ENCODE data around the gene YY1AP1. TPM values are rescaled to one million over a fixed set of nuclear protein-coding genes. Genes with fewer than 3 reads are reported as not detected.
"Not testable (repeated sequence)": the region's sequence is repeated elsewhere in the genome, so short reads cannot be mapped to it uniquely, and the experiment has no call there.

The YY1AP1 gene
- total RNA-seq, 1 donor from 2014 or later: 62.5 TPM

GRCh38 chr1:155648207-155649147 lies 40.1 kb downstream of the YY1AP1 start:
- no peak for DNase-seq (ENCODE audit: low spot score)

- no peak for DNase-seq (ENCODE audit: low spot score)
Observed at GRCh38 chr1:155646307-155646706, 42.3 kb downstream of the YY1AP1 start.

GRCh38 chr1:155645648-155646047 lies 42.9 kb downstream of the YY1AP1 start:
- no peak for DNase-seq (ENCODE audit: low spot score)

- DNase-seq (ENCODE audit: low spot score): no peak
Observed at GRCh38 chr1:155645034-155645598, 43.5 kb downstream of the YY1AP1 start.

- no peak for DNase-seq (ENCODE audit: low spot score)
Observed at GRCh38 chr1:155643230-155643629, 45.3 kb downstream of the YY1AP1 start.

DNA sequence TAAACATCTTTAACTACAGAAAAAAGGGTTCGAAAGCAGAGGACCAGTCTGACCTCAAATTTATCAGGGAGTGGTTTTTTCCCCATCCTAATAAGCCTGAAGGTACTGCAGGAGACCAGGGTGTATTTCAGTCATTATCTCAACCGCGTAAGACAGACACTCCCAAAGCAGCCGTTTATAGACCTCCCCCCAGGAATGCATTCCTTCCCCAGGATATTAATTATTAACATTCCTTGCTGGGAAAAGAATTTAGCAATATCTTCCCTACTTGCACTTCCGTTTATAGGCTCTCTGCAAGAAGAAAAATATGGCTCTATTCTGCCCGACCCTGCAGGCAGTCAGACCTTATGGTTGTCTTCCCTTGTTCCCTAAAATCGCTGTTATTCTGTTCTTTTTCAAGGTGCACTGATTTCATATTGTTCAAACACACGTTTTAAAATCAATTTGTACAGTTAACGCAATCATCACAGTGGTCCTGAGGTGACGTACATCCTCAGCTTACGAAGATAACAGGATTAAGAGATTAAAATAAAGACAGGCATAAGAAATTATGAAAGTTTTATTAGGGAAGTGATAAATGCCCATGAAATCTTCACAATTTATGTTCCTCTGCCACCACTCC lies 45.9 kb downstream of the YY1AP1 start:
- not testable (repeated sequence) for DNase-seq (ENCODE audit: low spot score)

- DNase-seq (ENCODE audit: low spot score): no peak
Observed at GRCh38 chr1:155640367-155640766, 48.2 kb downstream of the YY1AP1 start.

- no peak for DNase-seq (ENCODE audit: low spot score)
Observed at GRCh38 chr1:155636397-155637153, 52.0 kb downstream of the YY1AP1 start.

DNA sequence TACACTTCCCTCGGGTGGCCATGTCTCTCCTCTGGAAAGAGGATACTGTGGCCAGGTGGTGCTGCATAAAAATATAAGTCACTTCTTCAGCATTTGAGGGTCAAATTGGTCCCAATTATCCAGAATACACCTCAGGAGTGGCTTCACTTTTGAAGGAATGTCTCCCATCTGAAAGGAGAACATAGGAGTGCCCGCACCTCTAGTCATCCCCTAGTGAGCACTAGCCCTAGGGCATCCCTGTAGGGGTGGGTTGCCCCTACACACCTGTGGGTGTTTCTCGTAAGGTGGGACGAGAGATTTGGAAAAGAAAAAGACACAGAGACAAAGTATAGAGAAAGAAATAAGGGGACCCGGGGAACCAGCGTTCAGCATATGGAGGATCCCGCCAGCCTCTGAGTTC lies 62.1 kb downstream of the YY1AP1 start:
- DNase-seq (ENCODE audit: low spot score): not testable (repeated sequence)

DNA sequence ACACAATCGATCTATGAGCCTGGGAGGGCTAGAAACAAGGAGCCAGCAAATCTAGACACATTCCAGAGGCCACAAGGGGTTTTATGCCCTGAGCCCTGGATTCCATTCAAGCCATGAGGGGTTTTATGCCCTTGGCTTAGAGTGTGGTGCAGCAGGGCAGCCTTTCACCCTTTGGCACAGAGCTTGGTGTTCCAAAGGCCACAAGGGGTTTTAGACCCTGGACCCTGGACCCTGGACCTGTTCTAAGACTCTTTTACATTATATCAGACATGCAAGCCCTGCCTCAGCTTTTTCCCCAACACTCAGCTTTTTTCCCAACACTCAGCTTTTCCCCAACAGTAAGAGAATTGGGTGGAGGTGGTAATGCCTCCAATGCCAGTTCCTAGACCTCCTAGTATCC lies 65.2 kb downstream of the YY1AP1 start:
- no peak for DNase-seq (ENCODE audit: low spot score)

DNA sequence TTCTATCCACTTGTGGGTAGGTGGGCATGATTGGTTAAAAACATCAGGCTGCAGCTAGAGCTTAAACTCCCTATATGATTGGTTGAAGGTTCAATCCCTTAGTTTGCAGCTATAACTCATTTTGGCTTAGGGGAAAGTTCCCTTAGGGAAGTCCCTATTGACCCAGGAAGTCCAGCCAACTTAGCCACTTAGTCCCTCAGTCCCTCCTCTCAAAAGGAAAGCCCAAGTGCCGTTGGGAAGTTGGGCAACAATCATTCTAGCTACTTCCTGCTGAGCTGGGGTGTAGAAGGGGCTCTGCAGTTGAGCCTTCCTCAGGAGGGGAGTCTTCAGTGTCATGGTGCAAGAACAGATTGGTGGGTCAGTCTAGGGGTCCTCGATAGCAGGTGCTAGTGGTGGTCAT lies 66.4 kb downstream of the YY1AP1 start:
- no peak for DNase-seq (ENCODE audit: low spot score)

GRCh38 chr1:155613226-155613625 lies 75.3 kb downstream of the YY1AP1 start:
- not testable (repeated sequence) for DNase-seq (ENCODE audit: low spot score)

GRCh38 chr1:155610257-155610647 lies 78.3 kb downstream of the YY1AP1 start:
- DNase-seq (ENCODE audit: low spot score): not testable (repeated sequence)

GRCh38 chr1:155609515-155610256 lies 78.9 kb downstream of the YY1AP1 start, which contains the start of gene MSTO1:
MSTO1 (plus strand) TSS chr1:155610218; CDS start chr1:155610249, 31 bp downstream.
- DNase-seq (ENCODE audit: low spot score): peak; percentile 96

Other genes with a start within 250 kb of the YY1AP1 start
- gene ASH1L, start 126.0 kb downstream of the YY1AP1 start, total RNA-seq: 65.3 TPM
- gene MSTO1, start 78.6 kb downstream of the YY1AP1 start, total RNA-seq: 44.7 TPM
- gene DAP3, start 317 bp upstream of the YY1AP1 start, total RNA-seq: 94.6 TPM
- 53.0 TPM for gene GON4L, start 168.4 kb upstream of the YY1AP1 start, total RNA-seq
- gene SYT11, start 170.8 kb upstream of the YY1AP1 start, total RNA-seq: 6.1 TPM
- 31.8 TPM for gene RIT1, start 222.6 kb upstream of the YY1AP1 start, total RNA-seq
- 30.7 TPM for gene KHDC4, start 245.6 kb upstream of the YY1AP1 start, total RNA-seq

All from mesenteric fat pad (tissue), 1 donor.